ENCODE results near the gene MOSPD2.

The MOSPD2 gene

GRCh38 chrX:14948691-14949090 lies 75.5 kb downstream of the MOSPD2 start:
- no peaks in the 10 kb centered on the region for H3K27me3 ChIP-seq (replicated peaks; ENCODE audit: control insufficient read depth, insufficient read depth, low read length)
- no peak overlapping the region for H3K4me3 ChIP-seq (replicated peaks; ENCODE audit: low read depth, low read length)
- no peak for DNase-seq (ENCODE audit: extremely low read depth, insufficient read length)
- H3K36me3 ChIP-seq (ENCODE audit: control insufficient read depth, insufficient read depth, low read length), result no peaks in the 10 kb centered on the region
- TF ChIP-seq, protein P1, sequence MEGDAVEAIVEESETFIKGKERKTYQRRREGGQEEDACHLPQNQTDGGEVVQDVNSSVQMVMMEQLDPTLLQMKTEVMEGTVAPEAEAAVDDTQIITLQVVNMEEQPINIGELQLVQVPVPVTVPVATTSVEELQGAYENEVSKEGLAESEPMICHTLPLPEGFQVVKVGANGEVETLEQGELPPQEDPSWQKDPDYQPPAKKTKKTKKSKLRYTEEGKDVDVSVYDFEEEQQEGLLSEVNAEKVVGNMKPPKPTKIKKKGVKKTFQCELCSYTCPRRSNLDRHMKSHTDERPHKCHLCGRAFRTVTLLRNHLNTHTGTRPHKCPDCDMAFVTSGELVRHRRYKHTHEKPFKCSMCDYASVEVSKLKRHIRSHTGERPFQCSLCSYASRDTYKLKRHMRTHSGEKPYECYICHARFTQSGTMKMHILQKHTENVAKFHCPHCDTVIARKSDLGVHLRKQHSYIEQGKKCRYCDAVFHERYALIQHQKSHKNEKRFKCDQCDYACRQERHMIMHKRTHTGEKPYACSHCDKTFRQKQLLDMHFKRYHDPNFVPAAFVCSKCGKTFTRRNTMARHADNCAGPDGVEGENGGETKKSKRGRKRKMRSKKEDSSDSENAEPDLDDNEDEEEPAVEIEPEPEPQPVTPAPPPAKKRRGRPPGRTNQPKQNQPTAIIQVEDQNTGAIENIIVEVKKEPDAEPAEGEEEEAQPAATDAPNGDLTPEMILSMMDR (IDR thresholded peaks at IDR 0.05; ENCODE audit: insufficient read depth, low read length, poor library complexity, severe bottlenecking), result no peak

DNA sequence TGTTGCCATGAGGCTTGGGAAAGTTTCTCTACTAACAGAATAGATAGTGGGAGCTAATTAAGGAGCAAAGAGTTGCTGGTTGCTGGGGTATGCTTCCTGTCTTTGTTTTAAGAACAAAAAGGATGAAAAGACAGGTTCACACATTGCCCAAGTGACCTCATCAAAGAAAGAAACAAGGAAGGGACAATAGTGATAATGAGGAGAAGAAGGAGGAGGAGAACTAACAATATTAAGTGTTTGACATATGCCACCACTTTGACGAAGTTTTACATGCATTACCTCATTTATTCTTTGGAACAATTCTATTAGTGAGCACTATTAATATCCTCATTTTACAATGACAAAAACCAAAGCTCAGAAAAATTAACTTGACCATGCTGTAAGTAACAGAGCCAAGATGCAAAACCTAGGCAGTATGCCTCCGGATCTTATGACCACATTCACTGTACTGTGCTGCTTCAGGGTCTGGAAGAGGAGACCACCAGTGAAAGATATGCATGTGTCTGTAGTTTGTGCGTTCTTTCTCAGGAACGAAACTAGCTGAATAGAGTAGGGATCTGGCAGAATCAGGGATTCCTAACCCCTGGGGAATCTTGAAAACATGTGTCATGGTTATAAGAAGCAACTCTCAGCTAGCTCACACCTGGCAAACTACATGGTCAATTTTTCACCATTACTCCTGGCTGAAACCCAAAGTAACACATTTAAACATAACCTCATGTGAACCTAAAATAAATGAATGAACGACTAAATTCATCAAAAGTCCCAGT lies 83.8 kb downstream of the MOSPD2 start:
- no peaks in the 10 kb centered on the region for H3K27me3 ChIP-seq (replicated peaks; ENCODE audit: control insufficient read depth, insufficient read depth, low read length)
- no peak for DNase-seq (ENCODE audit: extremely low read depth, insufficient read length)
- H3K4me3 ChIP-seq (replicated peaks; ENCODE audit: low read depth, low read length), result no peak overlapping the region
- TF ChIP-seq, protein P1 (IDR thresholded peaks at IDR 0.05; ENCODE audit: insufficient read depth, low read length, poor library complexity, severe bottlenecking), result no peak
- H3K36me3 ChIP-seq (ENCODE audit: control insufficient read depth, insufficient read depth, low read length), result no peaks in the 10 kb centered on the region

DNA sequence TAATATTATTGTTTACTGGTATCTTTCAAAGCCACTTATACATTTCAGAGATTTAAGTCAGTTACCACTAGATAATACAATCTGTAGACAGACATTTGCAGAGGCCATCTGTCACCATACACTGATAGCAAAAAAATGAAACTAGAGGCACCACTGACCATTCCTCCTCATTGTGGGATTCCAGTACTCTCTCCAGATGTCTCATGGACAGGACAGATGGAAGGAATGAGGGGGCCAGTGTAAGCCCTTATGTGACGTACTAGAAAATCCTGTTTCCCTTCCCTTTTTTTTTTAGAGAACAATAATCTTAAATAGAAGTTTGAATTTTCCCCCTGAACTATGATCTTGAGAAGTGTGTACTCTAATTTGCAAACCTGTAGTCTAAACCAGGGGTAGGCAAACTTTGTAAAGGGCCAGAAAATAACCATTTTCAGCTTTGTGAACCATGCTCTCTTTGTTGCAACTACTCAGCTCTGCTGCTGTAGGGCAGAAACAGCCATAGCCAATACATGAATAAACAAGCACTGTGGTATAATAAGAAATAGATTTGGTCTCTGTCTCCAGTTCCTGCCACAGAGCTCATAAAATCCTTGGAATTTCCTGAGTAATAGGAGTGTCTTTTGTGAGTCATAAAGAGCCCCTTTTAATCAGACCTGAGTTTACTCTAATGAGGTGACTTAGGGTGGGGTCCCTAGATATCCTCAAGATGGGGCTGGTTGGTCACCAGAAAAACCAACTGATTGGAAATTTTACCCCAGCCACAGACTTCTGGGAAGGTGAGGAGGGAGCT lies 90.4 kb downstream of the MOSPD2 start:
- DNase-seq (ENCODE audit: extremely low read depth, insufficient read length), result no peak
- no peak overlapping the region for H3K4me3 ChIP-seq (replicated peaks; ENCODE audit: low read depth, low read length)
- no peaks in the 10 kb centered on the region for H3K36me3 ChIP-seq (ENCODE audit: control insufficient read depth, insufficient read depth, low read length)
- H3K27me3 ChIP-seq (replicated peaks; ENCODE audit: control insufficient read depth, insufficient read depth, low read length), result no peaks in the 10 kb centered on the region
- TF ChIP-seq, protein P1 (IDR thresholded peaks at IDR 0.05; ENCODE audit: insufficient read depth, low read length, poor library complexity, severe bottlenecking), result no peak

DNA sequence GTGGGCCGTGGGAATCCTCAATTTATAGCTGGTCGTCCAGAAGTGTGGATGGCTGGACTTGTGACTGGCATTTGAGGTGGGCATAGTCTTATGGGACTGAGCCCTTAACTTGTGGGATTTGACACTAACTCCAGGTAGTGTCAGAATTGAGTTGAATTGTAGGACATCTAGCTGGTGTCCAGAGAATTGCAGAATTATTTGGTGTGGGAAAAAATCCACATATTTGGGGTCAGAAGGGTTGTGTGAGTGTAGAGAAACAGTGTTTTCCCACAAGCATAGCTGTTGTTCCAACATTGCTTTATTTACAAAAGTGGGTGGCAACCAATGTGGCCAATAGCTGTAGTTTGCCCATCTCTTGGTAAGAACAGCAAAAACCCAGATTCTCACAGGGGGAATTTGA lies 91.3 kb downstream of the MOSPD2 start:
- no peaks in the 10 kb centered on the region for H3K36me3 ChIP-seq (ENCODE audit: control insufficient read depth, insufficient read depth, low read length)
- DNase-seq (ENCODE audit: extremely low read depth, insufficient read length), result no peak
- H3K27me3 ChIP-seq (replicated peaks; ENCODE audit: control insufficient read depth, insufficient read depth, low read length), result no peaks in the 10 kb centered on the region
- TF ChIP-seq, protein P1 (IDR thresholded peaks at IDR 0.05; ENCODE audit: insufficient read depth, low read length, poor library complexity, severe bottlenecking), result no peak
- no peak overlapping the region for H3K4me3 ChIP-seq (replicated peaks; ENCODE audit: low read depth, low read length)
